Measurements from ENCODE around the gene ENTR1. TPM values are rescaled to one million over a fixed set of nuclear protein-coding genes. Genes with fewer than 3 reads are reported as not detected.

The ENTR1 gene
- total and polyA plus RNA-seq, 2 of the 13 experiments (the other 11 are each of a cell fraction or from before 2014, with no cell fraction given) = 70.1 to 76.4 TPM

DNA sequence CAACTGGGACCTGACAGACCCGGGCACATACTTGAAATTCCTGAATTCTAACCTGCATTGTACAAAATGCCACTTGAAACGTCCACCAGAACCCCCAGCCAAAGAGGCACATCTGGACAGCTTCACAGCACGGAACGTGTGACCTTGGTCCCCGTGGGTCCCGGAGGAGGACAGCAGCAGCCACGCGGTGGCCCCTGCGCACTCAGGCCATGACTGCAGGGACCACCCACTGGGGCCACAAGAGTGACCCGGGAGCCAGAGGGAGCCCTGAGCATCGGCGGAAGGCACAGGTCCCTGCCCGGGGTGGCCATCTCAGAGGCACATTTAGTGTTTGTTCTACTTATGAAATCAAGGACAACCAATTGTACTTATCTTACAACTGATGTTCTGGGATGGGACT is 8.3 kb downstream of the ENTR1 start:
- no peak overlapping the region for H3K4me2 ChIP-seq (ENCODE audit: low read depth, low read length)
- H3K79me2 ChIP-seq (ENCODE audit: insufficient read depth, low read length) = peaks cover 21% of the 10 kb centered on the region
- H4K20me1 ChIP-seq (ENCODE audit: insufficient read depth, low read length) = no peaks in the 10 kb centered on the region
- no peaks in the 10 kb centered on the region for H3K27me3 ChIP-seq (ENCODE audit: control insufficient read depth in 1 of 2, insufficient read depth in 2 of 2, low read length in 2 of 2)
- FAIRE-seq (no peak), DNase-seq (ENCODE audit: low spot score) (no peak), ATAC-seq (no peak)
- intact Hi-C loops (cut with micrococcal nuclease; ENCODE audit: unreplicated experiment) (no loop called here), in situ Hi-C loops (cut with HindIII; ENCODE audit: extremely low pct_ligation_motif_present, low pct_unique_long_range_greater_than_20kb) (no loop called here)
- 79% methylated on average over 6 of the region's 13 CpGs for WGBS (ENCODE audit: low lambda C conversion rate)
- peaks cover 13 to 31% of the 10 kb centered on the region in 2 experiments; a peak in 4 of 5 replicates for H3K36me3 ChIP-seq (replicated peaks in 1 of 2; ENCODE audit: control insufficient read depth in 1 of 2, insufficient read depth in 2 of 2, low read length in 2 of 2)
- H3K4me1 ChIP-seq (ENCODE audit: insufficient read depth, low read length) = peaks cover 20% of the 10 kb centered on the region
- TF ChIP-seq AGO2 (optimal IDR thresholded peaks at IDR 0.05; ENCODE audit: low read depth, low read length) (peak; percentile 57), HOXA3 (CRISPR knock-in tag; IDR thresholded peaks at IDR 0.05) (no peak), RBFOX2 (IDR thresholded peaks at IDR 0.05; ENCODE audit: low read depth, low read length) (peak; percentile 66)
- no peak overlapping the region for H3K4me3 ChIP-seq (replicated peaks in 1 of 3; ENCODE audit: insufficient read depth in 1 of 3, low read depth in 2 of 3, low read length in 3 of 3)
- POLR2A ChIA-PET = interaction anchor here (1.4 kb wide), 1 partner anchor 57 kb away, joined by 5 read pairs; no protein-coding TSS in a partner anchor
- no peak overlapping the region for H3K27ac ChIP-seq (ENCODE audit: extremely low read length, insufficient read depth, low read length)
- no TSS peak for BruUV-seq (replicated peaks)
- H3K9ac ChIP-seq (ENCODE audit: insufficient read depth, low read depth, low read length) = no peak overlapping the region
- H2AFZ ChIP-seq (ENCODE audit: low read length) = no peak overlapping the region
- no peaks in the 10 kb centered on the region for H3K9me3 ChIP-seq (ENCODE audit: low read length)
- CTCF ChIA-PET (ENCODE audit: low intra/inter-chr PET ratio, low total read pairs) = no interaction called here

- TF ChIP-seq AGO2 (optimal IDR thresholded peaks at IDR 0.05; ENCODE audit: low read depth, low read length) (peak; percentile 77), NKX3-1 (CRISPR knock-in tag; IDR thresholded peaks at IDR 0.05) (no peak)
- TF ChIP-seq, protein P1, sequence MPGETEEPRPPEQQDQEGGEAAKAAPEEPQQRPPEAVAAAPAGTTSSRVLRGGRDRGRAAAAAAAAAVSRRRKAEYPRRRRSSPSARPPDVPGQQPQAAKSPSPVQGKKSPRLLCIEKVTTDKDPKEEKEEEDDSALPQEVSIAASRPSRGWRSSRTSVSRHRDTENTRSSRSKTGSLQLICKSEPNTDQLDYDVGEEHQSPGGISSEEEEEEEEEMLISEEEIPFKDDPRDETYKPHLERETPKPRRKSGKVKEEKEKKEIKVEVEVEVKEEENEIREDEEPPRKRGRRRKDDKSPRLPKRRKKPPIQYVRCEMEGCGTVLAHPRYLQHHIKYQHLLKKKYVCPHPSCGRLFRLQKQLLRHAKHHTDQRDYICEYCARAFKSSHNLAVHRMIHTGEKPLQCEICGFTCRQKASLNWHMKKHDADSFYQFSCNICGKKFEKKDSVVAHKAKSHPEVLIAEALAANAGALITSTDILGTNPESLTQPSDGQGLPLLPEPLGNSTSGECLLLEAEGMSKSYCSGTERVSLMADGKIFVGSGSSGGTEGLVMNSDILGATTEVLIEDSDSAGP (CRISPR knock-in tag; IDR thresholded peaks at IDR 0.05; ENCODE audit: borderline replicate concordance) = 0 out of 2 replicates have a peak, but pooled peaks have one; percentile 0
- intact Hi-C loops (cut with micrococcal nuclease; ENCODE audit: unreplicated experiment) (no loop called here), in situ Hi-C loops (cut with HindIII; ENCODE audit: extremely low pct_ligation_motif_present, low pct_unique_long_range_greater_than_20kb) (no loop called here)
- POLR2A ChIA-PET = interaction anchor here (1.2 to 1.6 kb wide), 5 partner anchors 8 to 90 kb away, joined by 3 to 6 read pairs (median 5); partner anchors contain the start of gene DNLZ
- H3K79me2 ChIP-seq (ENCODE audit: insufficient read depth, low read length) = peaks cover 21% of the 10 kb centered on the region
- no peak overlapping the region for H3K9ac ChIP-seq (ENCODE audit: insufficient read depth, low read depth, low read length)
- H3K27ac ChIP-seq (ENCODE audit: extremely low read length, insufficient read depth, low read length) = no peak overlapping the region
- no peak overlapping the region for H2AFZ ChIP-seq (ENCODE audit: low read length)
- H3K4me1 ChIP-seq (ENCODE audit: insufficient read depth, low read length) = peaks cover 20% of the 10 kb centered on the region
- DNase-seq (ENCODE audit: low spot score) (no peak), FAIRE-seq (no peak), ATAC-seq (no peak)
- H4K20me1 ChIP-seq (ENCODE audit: insufficient read depth, low read length) = no peaks in the 10 kb centered on the region
- H3K4me2 ChIP-seq (ENCODE audit: low read depth, low read length) = no peak overlapping the region
- CTCF ChIA-PET (ENCODE audit: low intra/inter-chr PET ratio, low total read pairs) = interaction anchor here (2.0 kb wide), 1 partner anchor 62 kb away, joined by 12 read pairs; no protein-coding TSS in a partner anchor
- H3K9me3 ChIP-seq (ENCODE audit: low read length) = no peaks in the 10 kb centered on the region
- peaks cover 15 to 32% of the 10 kb centered on the region in 2 experiments; a peak in 4 of 5 replicates for H3K36me3 ChIP-seq (replicated peaks in 1 of 2; ENCODE audit: control insufficient read depth in 1 of 2, insufficient read depth in 2 of 2, low read length in 2 of 2)
- H3K27me3 ChIP-seq (ENCODE audit: control insufficient read depth in 1 of 2, insufficient read depth in 2 of 2, low read length in 2 of 2) = no peaks in the 10 kb centered on the region
- no TSS peak for BruUV-seq (replicated peaks)
- 92% methylated on average over 16 of the region's 18 CpGs for WGBS (ENCODE audit: low lambda C conversion rate)
- H3K4me3 ChIP-seq (replicated peaks in 1 of 3; ENCODE audit: insufficient read depth in 1 of 3, low read depth in 2 of 3, low read length in 3 of 3) = no peak overlapping the region
Observed at GRCh38 chr9:136401173-136401922, 9.1 kb downstream of the ENTR1 start.

All from HepG2 (cell line).